Measurements from ENCODE around the gene BANF2.

- TF ChIP-seq EZH2 (IDR thresholded peaks at IDR 0.05; ENCODE audit: insufficient read depth, poor library complexity, severe bottlenecking) (no peak), EZH2phosphoT487 (IDR thresholded peaks at IDR 0.05; ENCODE audit: insufficient read depth, low read depth) (no peak)
Measured at GRCh38 chr20:17675519-17676377, 24.0 kb upstream of the BANF2 start.

All from GM23248 (cell line).